ENCODE results near the gene JPH2.

The JPH2 gene

GRCh38 chr20:44098657-44099056 lies 88.3 kb downstream of the JPH2 start:
- no peak for DNase-seq (ENCODE audit: low read depth in 1 of 2, low spot score in 1 of 2)
- Histone ChIP-seq H3K4me3 (replicated peaks; ENCODE audit: insufficient read depth, low read length) (no peak overlapping the region), H3K27me3 (ENCODE audit: insufficient read depth, poor library complexity, severe bottlenecking) (peaks cover 3% of the 10 kb centered on the region), H3K27ac (replicated peaks) (no peak overlapping the region)
- TF ChIP-seq REST (IDR thresholded peaks at IDR 0.05; ENCODE audit: insufficient replicate concordance, low read depth) (no peak), CTCF (IDR thresholded peaks at IDR 0.05; ENCODE audit: insufficient read depth, low read length) (no peak)

- no peak for DNase-seq (ENCODE audit: low read depth in 1 of 2, low spot score in 1 of 2)
- Histone ChIP-seq H3K4me3 (replicated peaks; ENCODE audit: insufficient read depth, low read length) (no peak overlapping the region), H3K27ac (replicated peaks) (no peak overlapping the region), H3K27me3 (ENCODE audit: insufficient read depth, poor library complexity, severe bottlenecking) (peaks cover 3% of the 10 kb centered on the region)
- TF ChIP-seq REST (IDR thresholded peaks at IDR 0.05; ENCODE audit: insufficient replicate concordance, low read depth) = no peak
- TF ChIP-seq POLR2AphosphoS5 (IDR thresholded peaks at IDR 0.05; ENCODE audit: low read depth) = no peak
- TF ChIP-seq CTCF (IDR thresholded peaks at IDR 0.05; ENCODE audit: insufficient read depth, low read length) = no peak
- no peak for TF ChIP-seq GABPA (IDR thresholded peaks at IDR 0.05; ENCODE audit: low read depth)
- TF ChIP-seq SPI1 (IDR thresholded peaks at IDR 0.05; ENCODE audit: borderline replicate concordance, low read depth) = no peak
Measured at GRCh38 chr20:44098256-44098630, 88.7 kb downstream of the JPH2 start.

- DNase-seq (ENCODE audit: low read depth in 1 of 2, low spot score in 1 of 2) = no peak
- TF ChIP-seq POLR2AphosphoS5 (IDR thresholded peaks at IDR 0.05; ENCODE audit: low read depth) (no peak), CTCF (IDR thresholded peaks at IDR 0.05; ENCODE audit: insufficient read depth, low read length) (no peak), SPI1 (IDR thresholded peaks at IDR 0.05; ENCODE audit: borderline replicate concordance, low read depth) (no peak), GABPA (IDR thresholded peaks at IDR 0.05; ENCODE audit: low read depth) (no peak), REST (IDR thresholded peaks at IDR 0.05; ENCODE audit: insufficient replicate concordance, low read depth) (no peak)
- no peak overlapping the region for H3K27ac ChIP-seq (replicated peaks)
Measured at GRCh38 chr20:44097521-44098255, 89.3 kb downstream of the JPH2 start.

More at GRCh38 chr20:44097521-44098255, 89.3 kb downstream of the JPH2 start:
- Histone ChIP-seq H3K4me3 (replicated peaks; ENCODE audit: insufficient read depth, low read length) (no peak overlapping the region), H3K27me3 (ENCODE audit: insufficient read depth, poor library complexity, severe bottlenecking) (peaks cover 3% of the 10 kb centered on the region)

Data from HL-60 (cell line).